Caco-2 (cell line): ENCODE measurements around the gene ADAMTSL4. TPM values are rescaled to one million over a fixed set of nuclear protein-coding genes. Genes with fewer than 3 reads are reported as not detected.

Source experiments
- BruUV-seq: library from RNA; stranded (reverse); fragments of 400-500 nt; replicated peaks from 2 replicates; lab custom pipeline; 2021; lab: Mats Ljungman, UMichigan
- CTCF ChIA-PET: fragments of 300-600 bp; sonication (Branson Sonifier 250); formaldehyde crosslinking; loops from one replicate; lab custom pipeline; 2022; ENCODE audit warnings: antibody characterized with exemption; lab: Charles Lee
- POLR2A ChIA-PET: fragments of 300-600 bp; sonication (Branson Sonifier 250); formaldehyde crosslinking; loops from one replicate; lab custom pipeline; 2022; ENCODE audit warnings: antibody characterized with exemption; lab: Charles Lee
- DNase-seq, 2 experiments: peaks; one replicate each; pipeline versions ENCODE4 v3.0.0 to v3.0.0-alpha.2; 2020 to 2022
- H3K27me3 ChIP-seq: replicated peaks from 2 replicates; pipeline ENCODE4 v1.6.0; 2011; ENCODE audit warnings: low read length; ENCODE audit not compliant: control insufficient read depth, insufficient read depth
- H3K36me3 ChIP-seq: 2 replicates; pipeline ENCODE4 v1.5.1; 2011; ENCODE audit warnings: low read length; ENCODE audit not compliant: control insufficient read depth, insufficient read depth
- H3K4me1 ChIP-seq: fragments of 250-450 bp; sonication (Bioruptor Pico); 2 replicates; pipeline ENCODE4 v1.5.1; 2020; ENCODE audit warnings: mild to moderate bottlenecking
- H3K4me3 ChIP-seq: 2 replicates; pipeline ENCODE4 v1.5.1; 2011; ENCODE audit warnings: low read depth, mild to moderate bottlenecking, control low read depth, low read length
- H3K9me3 ChIP-seq: fragments of 250-450 bp; sonication (Bioruptor Pico); 2 replicates; pipeline ENCODE4 v1.5.1; 2020; ENCODE audit warnings: mild to moderate bottlenecking, moderate library complexity
- H3K27ac Mint-ChIP-seq: one replicate; pipeline ENCODE4 v1.8.0; 2022; ENCODE audit warnings: mixed read lengths; ENCODE audit not compliant: unreplicated experiment
- H3K27me3 Mint-ChIP-seq: one replicate; pipeline ENCODE4 v1.8.0; 2022; ENCODE audit warnings: mixed read lengths; ENCODE audit not compliant: insufficient read depth, unreplicated experiment
- H3K36me3 Mint-ChIP-seq: one replicate; pipeline ENCODE4 v1.8.0; 2022; ENCODE audit warnings: mild to moderate bottlenecking, mixed read lengths; ENCODE audit not compliant: insufficient read depth, unreplicated experiment
- H3K4me1 Mint-ChIP-seq: one replicate; pipeline ENCODE4 v1.8.0; 2022; ENCODE audit warnings: low read depth, mixed read lengths; ENCODE audit not compliant: unreplicated experiment
- H3K4me3 Mint-ChIP-seq: one replicate; pipeline ENCODE4 v1.8.0; 2022; ENCODE audit warnings: mild to moderate bottlenecking, moderate library complexity, mixed read lengths; ENCODE audit not compliant: unreplicated experiment
- H3K9me3 Mint-ChIP-seq: one replicate; pipeline ENCODE4 v1.8.0; 2022; ENCODE audit warnings: mixed read lengths; ENCODE audit not compliant: unreplicated experiment
- CTCF ChIP-seq, 2 experiments: fragments of 200-600 bp in 1 of 2; IDR thresholded peaks; 1 replicate in 1 of 2; 2 replicates in 1 of 2; pipeline versions ENCODE4 v1.5.1 to v1.8.0; 2011 to 2022; ENCODE audit warnings: antibody characterized with exemption in 1 of 2, control low read depth in 1 of 2, inconsistent platforms in 1 of 2, low read depth in 1 of 2, low read length in 1 of 2, mild to moderate bottlenecking in 1 of 2, moderate library complexity in 1 of 2; ENCODE audit not compliant: insufficient read depth in 1 of 2, severe bottlenecking in 1 of 2, unreplicated experiment in 1 of 2
- intact Hi-C: fragments of 100-400 bp; cut with micrococcal nuclease; formaldehyde crosslinking; loops from one replicate; pipeline ENCODE4 v1.10.0; 2022; ENCODE audit not compliant: unreplicated experiment
- total RNA-seq: library from RNA; stranded (reverse); gene quantifications from 2 replicates; pipeline ENCODE4 v1.2.3, GENCODE V29; 2022

Gene ADAMTSL4
- total RNA-seq, 1 experiment from 2014 or later = 17.6 TPM

- no TSS peak for BruUV-seq
- no peak for DNase-seq
- Histone ChIP-seq H3K4me3 (no peak overlapping the region), H3K4me1 (peaks cover 43% of the 10 kb centered on the region), H3K36me3 (peaks cover 3% of the 10 kb centered on the region), H3K9me3 (no peaks in the 10 kb centered on the region), H3K27me3 (no peaks in the 10 kb centered on the region)
- TF ChIP-seq CTCF (IDR thresholded peaks at IDR 0.05; ENCODE audit: insufficient read depth in 1 of 2, low read depth in 1 of 2, low read length in 1 of 2, severe bottlenecking in 1 of 2, unreplicated experiment in 1 of 2) = no peak
- Mint-ChIP-seq H3K27ac (peak overlapping the region; percentile 98), H3K36me3 (peaks cover 96% of the 10 kb centered on the region), H3K4me3 (peak overlapping the region; percentile 100), H3K9me3 (no peaks in the 10 kb centered on the region), H3K27me3 (no peaks in the 10 kb centered on the region), H3K4me1 (peaks cover 31% of the 10 kb centered on the region)
- ChIA-PET CTCF (interaction anchor here (1.1 kb wide), 1 partner anchor 14 kb away, joined by 3 read pairs; no protein-coding TSS in a partner anchor), POLR2A (interaction anchor here (6.2 kb wide), 1 partner anchor 12 kb away, joined by 152 read pairs; no protein-coding TSS in a partner anchor)
- intact Hi-C loops = no loop called here
Measured at GRCh38 chr1:150575072-150575489, 25.9 kb downstream of the ADAMTSL4 start.

- Histone ChIP-seq H3K9me3 (no peaks in the 10 kb centered on the region), H3K36me3 (peaks cover 3% of the 10 kb centered on the region), H3K4me1 (peaks cover 45% of the 10 kb centered on the region), H3K27me3 (no peaks in the 10 kb centered on the region), H3K4me3 (peak overlapping the region; percentile 8)
- Mint-ChIP-seq H3K27ac (peak overlapping the region; percentile 98), H3K4me1 (peaks cover 32% of the 10 kb centered on the region), H3K36me3 (peaks cover 89% of the 10 kb centered on the region), H3K4me3 (peak overlapping the region; percentile 100), H3K9me3 (no peaks in the 10 kb centered on the region), H3K27me3 (no peaks in the 10 kb centered on the region)
- no peak for TF ChIP-seq CTCF (IDR thresholded peaks at IDR 0.05; ENCODE audit: insufficient read depth in 1 of 2, low read depth in 1 of 2, low read length in 1 of 2, severe bottlenecking in 1 of 2, unreplicated experiment in 1 of 2)
- no TSS peak for BruUV-seq
- intact Hi-C loops = no loop called here
- ChIA-PET POLR2A (interaction anchor here (6.2 kb wide), 1 partner anchor 12 kb away, joined by 152 read pairs; no protein-coding TSS in a partner anchor), CTCF (interaction anchor here (1.1 kb wide), 1 partner anchor 14 kb away, joined by 3 read pairs; no protein-coding TSS in a partner anchor)
- no peak for DNase-seq
Measured at GRCh38 chr1:150575518-150576366, 26.5 kb downstream of the ADAMTSL4 start.

GRCh38 chr1:150576367-150576711 is 27.1 kb downstream of the ADAMTSL4 start:
- Mint-ChIP-seq H3K4me3 (peak overlapping the region; percentile 100), H3K9me3 (no peaks in the 10 kb centered on the region), H3K36me3 (peaks cover 83% of the 10 kb centered on the region), H3K27me3 (no peaks in the 10 kb centered on the region), H3K4me1 (peaks cover 34% of the 10 kb centered on the region), H3K27ac (peak overlapping the region; percentile 98)
- intact Hi-C loops = no loop called here
- no peak for DNase-seq
- H3K4me3 ChIP-seq = peak overlapping the region; percentile 95
- no peaks in the 10 kb centered on the region for H3K9me3 ChIP-seq
- ChIA-PET POLR2A (interaction anchor here (1.4 to 6.2 kb wide), 2 partner anchors 13 to 52 kb away, joined by 4 to 152 read pairs; no protein-coding TSS in a partner anchor), CTCF (interaction anchor here (1.0 to 5.1 kb wide), 2 partner anchors 14 to 61 kb away, joined by 3 to 51 read pairs; partner anchors contain the start of gene FALEC)
- peaks cover 45% of the 10 kb centered on the region for H3K4me1 ChIP-seq
- BruUV-seq = no TSS peak
- H3K36me3 ChIP-seq = peaks cover 3% of the 10 kb centered on the region
- no peaks in the 10 kb centered on the region for H3K27me3 ChIP-seq
- TF ChIP-seq CTCF (IDR thresholded peaks at IDR 0.05; ENCODE audit: insufficient read depth in 1 of 2, low read depth in 1 of 2, low read length in 1 of 2, severe bottlenecking in 1 of 2, unreplicated experiment in 1 of 2) = no peak
